GM21619 (cell line): ENCODE data around the gene TULP4.
A peak's percentile ranks its signal among the peaks of the same experiment; 100 is the strongest.
"Not testable (repeated sequence)": the region's sequence is repeated elsewhere in the genome, so short reads cannot be mapped to it uniquely, and the experiment has no call there.

Experiments
- ATAC-seq: cut with Tn5 transposase; IDR thresholded peaks from one replicate; pipeline ENCODE4 v1.9.1; 2021; ENCODE audit not compliant: unreplicated experiment

Gene TULP4

DNA sequence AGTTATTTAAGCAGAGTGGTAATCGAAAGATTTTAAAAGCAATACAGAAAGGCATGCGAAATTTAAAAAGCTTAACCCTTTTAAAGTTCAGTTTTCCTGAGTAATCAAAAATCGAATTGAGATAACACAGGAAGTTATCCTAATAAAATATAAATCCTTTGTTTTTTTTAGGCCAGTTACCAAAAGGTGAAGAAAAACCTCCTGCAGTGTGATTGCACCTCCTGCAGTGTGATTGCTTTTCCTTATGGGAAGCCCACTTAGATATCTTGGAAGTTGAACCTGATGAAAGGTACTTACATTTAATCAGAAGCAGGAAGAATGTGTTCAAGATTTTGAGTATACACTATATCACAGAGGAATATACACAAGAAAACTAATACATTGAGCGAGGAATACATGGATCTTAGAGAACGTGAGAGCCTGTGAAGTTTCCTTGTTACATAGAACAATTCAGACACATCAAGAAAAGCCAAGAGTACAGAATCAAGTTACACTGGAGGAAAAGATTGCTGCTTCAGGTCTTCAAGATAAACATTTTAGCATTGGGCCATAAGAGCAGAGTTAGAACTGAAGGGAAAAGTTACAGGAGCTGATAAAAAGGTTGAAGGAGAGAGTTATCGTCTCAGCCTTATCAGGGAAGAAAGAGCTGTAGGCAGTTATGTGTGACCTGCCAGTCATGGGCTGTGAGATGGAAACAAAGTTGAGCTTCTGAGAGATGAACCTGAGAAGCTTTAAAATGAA lies 240.0 kb downstream of the TULP4 start:
- no peak for ATAC-seq

DNA sequence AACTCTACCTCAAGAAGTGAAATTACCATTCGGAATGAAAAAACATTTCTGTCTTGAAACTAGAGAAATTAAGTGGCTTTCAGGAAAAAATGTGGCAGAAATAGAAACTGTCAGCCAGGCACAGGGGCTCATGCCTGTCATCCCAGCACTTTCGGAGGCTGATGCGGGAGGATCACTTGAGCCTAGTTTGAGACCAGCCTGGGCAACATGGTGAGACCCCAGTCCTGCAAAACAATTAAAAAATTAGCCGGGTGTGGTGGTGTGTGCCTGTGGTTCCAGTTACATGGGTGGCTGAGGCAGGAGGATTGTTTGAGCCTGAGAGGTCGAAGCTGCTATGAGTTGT lies 240.5 kb downstream of the TULP4 start:
- ATAC-seq: no peak

DNA sequence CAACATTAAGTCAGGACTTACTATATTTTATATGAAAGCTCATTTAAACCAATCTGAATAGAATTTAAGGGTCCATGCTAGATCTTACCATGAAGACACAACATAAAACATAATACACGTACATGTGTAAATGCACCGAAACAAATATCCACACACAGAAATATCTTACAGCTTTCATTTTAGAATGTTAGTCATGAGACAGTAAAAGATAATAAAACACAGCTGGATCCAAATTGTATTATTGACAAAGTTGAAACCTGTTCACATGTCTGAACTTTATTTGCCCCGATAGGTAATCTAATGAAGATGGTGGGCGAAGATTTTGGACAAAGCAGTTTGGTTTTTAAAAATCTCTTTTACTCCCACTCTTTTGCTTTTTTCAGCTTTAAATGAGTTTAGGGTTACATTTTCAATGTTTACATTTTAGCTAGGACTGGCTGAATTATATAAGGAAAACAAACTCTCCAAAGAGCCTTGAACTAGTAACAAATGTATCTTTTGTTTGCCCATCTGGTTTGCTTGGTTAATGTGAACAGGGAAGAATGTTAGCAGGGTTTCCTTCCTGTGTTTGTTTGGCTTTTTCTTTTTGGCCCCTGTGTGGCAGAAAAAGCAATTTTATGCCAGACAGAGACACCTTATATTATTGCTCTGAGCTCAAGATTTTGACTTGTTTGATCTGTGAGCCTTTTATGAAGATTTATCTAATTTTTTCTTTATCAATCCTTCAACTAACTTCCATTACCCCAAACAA lies 242.5 kb downstream of the TULP4 start:
- no peak for ATAC-seq

DNA sequence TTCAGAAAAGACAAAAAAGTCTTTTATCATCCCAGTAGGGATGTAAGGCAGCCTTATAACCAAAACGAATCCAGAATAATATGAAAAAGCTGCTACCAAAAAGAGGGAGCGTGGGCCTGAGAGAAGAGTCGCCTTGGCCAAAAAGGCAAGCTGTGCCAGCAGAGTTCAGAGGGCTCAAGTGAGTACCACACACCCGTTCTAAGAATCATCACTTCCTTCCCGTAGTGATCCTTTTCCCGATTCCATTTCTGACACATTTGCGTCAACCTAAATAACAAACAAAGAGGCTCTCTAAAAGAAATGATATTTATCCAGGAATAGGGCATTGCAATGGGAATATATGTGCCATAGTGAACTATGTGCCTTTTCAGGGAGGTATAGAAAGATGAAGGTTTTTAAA lies 243.8 kb downstream of the TULP4 start:
- ATAC-seq: no peak

DNA sequence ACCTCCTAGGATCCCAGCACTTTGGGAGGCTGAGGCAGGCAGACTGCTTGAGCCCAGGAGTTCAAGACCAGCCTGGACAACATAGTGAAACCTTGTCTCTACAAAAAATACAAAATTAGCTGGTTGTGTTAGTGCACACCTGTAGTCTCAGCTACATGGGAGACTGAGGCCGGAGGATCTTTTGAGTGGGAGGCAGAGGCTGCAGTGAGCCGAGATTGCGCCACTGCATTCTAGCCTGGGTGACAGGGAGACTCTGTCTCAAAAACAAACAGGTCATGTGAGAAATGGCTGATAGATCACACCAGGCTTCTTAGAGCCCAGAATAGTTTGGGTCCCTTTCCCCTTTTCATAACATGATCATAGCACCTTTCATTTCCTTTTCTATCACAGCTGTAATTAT lies 244.8 kb downstream of the TULP4 start:
- ATAC-seq: not testable (repeated sequence)

DNA sequence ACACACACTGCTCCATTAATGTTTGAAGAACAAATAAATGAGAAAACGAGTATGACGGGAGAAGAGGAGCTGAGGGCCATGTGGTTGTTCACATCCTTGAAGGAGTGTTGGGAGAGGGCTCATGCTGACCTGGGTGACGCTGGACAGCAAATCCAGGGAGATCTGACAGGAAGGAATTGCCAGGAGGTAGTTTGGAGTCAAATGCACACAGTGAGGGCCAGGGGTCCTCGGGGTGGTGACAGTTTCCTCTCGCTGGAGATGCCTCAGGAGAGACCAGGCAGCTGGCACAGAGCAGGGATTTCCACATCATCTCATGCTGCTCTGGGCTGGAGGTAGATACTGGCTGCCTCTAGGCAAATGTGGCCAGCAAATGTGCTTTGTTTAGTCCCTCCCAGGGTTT lies 245.7 kb downstream of the TULP4 start:
- ATAC-seq: no peak

DNA sequence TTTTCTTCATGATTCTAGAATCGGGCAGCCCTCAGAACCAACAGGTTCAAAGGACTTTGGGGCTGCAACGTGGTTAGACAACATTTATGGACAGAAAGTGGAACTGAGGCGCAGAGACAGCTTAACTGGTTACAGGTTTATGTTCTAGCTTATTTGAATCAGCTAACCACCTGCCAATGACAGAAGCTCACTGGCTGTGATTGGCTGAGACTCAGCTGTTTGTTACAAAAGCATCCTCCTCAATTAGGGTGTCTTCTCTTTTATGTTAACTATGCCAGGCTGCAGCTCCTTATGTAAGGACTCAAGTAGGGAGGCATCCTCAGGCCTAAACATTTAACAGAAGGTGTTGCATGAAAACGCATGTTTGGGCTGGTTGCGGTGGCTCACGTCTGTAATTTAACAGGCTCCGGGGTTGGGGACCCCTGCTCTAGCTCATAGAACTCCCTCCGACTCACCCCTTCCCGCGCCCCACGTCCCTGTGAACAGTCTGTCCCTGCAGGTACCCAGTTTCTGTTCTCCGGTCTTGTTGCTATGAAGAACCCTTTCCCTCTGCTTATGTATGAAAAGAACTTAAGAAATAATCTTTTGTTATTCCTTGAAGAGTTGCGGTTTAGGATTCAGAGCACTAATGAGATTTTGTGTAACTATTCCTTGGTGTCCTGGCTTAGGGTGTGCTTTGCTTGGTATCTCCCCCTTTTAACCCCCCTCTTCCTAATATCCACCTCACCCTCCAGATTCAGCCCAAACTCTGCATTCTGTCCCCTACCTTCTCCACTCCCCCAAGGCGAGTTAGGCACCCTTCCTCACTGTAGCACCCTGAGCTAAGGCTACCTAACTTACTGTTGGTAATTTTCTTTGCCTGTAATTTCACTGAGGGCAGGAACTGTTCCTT lies 246.4 kb downstream of the TULP4 start:
- ATAC-seq: no peak

DNA sequence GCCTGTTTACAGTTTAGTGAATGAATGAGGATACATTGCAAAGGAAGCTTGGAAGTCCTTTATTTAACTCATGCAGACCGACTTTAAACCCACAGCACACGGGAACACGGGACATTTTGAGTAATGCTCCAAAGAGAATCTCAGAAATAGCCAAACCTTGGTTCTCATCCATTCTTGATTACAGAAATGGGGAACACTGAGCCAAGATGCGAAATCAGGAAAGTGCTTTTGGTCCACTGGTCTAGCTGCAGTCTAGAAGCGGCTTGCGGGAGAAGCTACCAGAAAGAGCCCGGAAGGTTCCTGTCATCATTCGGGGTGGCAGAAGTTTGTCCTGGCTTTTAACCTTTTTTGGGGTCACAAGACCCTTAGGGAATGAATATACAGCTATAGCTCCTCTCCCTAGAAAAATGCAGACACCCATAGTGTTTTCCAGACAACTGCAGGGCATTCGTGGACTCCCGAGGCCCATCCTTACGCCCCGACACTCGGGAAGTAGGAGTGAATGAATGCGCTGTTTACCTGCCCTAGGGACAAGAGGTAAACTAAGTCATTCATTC lies 247.2 kb downstream of the TULP4 start:
- ATAC-seq: no peak

DNA sequence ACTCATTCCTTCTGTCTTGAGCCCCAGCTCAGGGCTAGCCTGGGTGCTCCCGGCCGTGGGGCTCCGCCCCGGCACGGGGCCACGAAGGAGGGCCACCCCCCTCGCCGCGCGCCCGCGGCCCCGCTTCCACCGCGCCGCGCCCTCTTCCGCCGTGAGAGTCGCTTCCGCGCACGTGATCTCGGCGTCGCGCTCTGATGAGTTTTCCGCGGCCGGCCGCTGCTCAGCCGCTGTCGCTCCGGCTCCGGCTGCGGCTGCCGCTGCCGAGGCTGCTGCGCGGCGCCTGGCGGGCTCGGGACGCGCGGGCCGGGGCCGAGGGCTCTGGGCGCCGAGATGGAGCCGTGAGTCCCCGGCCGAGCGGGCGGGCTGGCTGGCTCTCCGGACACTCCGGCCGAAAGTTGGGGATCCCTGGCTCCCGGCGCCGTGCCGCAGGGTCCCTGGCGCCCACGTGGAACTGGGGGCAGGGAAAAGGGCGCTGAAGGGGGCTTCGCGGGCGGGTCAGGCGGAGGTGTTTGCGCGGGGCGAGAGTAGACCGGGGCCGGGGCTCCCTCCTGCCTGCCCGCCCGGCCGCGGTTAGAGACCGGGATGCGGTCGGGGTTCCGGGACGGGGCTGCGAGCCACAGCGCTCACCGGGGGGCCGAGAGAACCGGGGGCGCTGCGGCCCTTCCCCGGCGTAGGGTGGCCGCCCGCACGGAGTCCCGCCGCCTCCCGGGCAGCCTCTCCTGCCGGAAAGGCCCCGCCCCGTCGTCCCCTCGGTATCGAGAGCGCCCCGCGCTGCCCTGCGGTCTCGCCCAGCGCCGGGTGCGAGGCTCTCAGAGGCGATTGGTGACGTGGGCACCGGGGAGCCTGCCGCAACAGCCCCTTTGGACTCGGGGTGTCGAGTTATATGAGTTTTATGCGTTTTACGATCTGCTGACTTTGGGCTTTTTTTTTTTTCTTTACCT lies 247.9 kb downstream of the TULP4 start, which contains the start of gene TMEM181:
TMEM181 (plus strand) TSS at position 197 of the 941 bp plus-strand sequence; CDS start at position 331, 134 bp downstream.
- ATAC-seq: peak; percentile 88

DNA sequence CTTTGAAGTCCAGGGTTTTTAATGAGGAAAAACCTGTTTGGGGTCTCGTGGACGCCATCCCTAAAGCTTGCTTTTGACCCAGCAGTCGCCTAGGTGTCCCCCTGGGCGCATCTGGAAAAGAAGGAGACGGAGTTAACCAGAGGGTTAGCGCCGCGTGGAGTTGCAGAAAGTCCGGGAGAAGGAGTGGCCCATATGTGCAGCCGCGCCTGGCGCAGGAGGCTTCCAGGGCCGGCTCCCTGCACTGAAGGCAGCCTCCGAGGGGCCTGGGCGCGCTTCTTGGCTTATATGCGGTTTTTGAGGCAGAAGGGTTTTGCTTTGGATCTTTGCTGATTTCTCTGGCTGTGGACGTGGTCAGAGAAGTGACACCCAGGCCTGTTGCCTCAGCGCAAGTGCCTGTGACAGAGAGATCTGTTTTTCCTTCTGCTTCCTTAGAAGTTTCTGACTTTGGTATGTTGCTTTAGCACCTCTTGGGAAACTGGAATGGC lies 248.6 kb downstream of the TULP4 start:
- no peak for ATAC-seq
